DOHH2 (cell line): ENCODE measurements around the gene PPFIBP1.

Source experiments
- CTCF ChIP-seq: fragments of 200-600 bp; sonication (generic); IDR thresholded peaks from one replicate; pipeline ENCODE4 v1.5.1; 2014; ENCODE audit warnings: antibody characterized with exemption, mild to moderate bottlenecking, low read depth, low read length; ENCODE audit not compliant: poor library complexity, severe bottlenecking
- EZH2phosphoT487 ChIP-seq: fragments of 200-600 bp; sonication (generic); IDR thresholded peaks from 2 replicates; pipeline ENCODE4 v1.6.1; 2017; ENCODE audit warnings: borderline replicate concordance, mild to moderate bottlenecking, antibody characterized with exemption, low read length, moderate library complexity, mixed read lengths

GRCh38 chr12:27686147-27686546 is 162.1 kb downstream of the PPFIBP1 start:
- TF ChIP-seq CTCF (no peak), EZH2phosphoT487 (no peak)
